Prostate gland (tissue), 2 donors: ENCODE measurements around the gene NDRG3. TPM values are rescaled to one million over a fixed set of nuclear protein-coding genes. Genes with fewer than 3 reads are reported as not detected.

ENCODE experiments used
- DNase-seq: peaks from one replicate; pipeline ENCODE4 v3.0.0-alpha.2; 2019; ENCODE audit warnings: low spot score
- H3K27ac ChIP-seq, 2 donors: fragments of 200-600 bp; sonication (generic); 2 replicates each; pipeline ENCODE4 v1.5.1; 2017 to 2019
- H3K27me3 ChIP-seq: fragments of 200-600 bp; sonication (generic); replicated peaks from 2 replicates; pipeline ENCODE4 v1.5.1; 2019; ENCODE audit not compliant: insufficient read depth
- H3K36me3 ChIP-seq, 2 donors: fragments of 200-600 bp; sonication (generic); 1 replicate in 1 of 2; 2 replicates in 1 of 2; pipeline versions ENCODE4 v1.5.1 to v1.8.1; 2017 to 2019
- H3K4me1 ChIP-seq: fragments of 200-600 bp; sonication (generic); replicated peaks from 2 replicates; pipeline ENCODE4 v1.5.1; 2019
- H3K4me3 ChIP-seq, 2 donors: fragments of 200-600 bp; sonication (generic); 2 replicates each; pipeline ENCODE4 v1.5.1; 2017 to 2019
- H3K9me3 ChIP-seq: fragments of 200-600 bp; sonication (generic); 2 replicates; pipeline ENCODE4 v1.5.1; 2017
- POLR2A ChIP-seq: fragments of 450-650 bp; IDR thresholded peaks from one replicate; pipeline ENCODE4 v1.6.1; 2016; ENCODE audit warnings: antibody characterized with exemption, mild to moderate bottlenecking
- POLR2AphosphoS5 ChIP-seq: sonication (generic); formaldehyde crosslinking; IDR thresholded peaks from one replicate; pipeline ENCODE4 v1.6.1; 2017; ENCODE audit warnings: antibody characterized with exemption
- WGBS: methylation state at CpG from one replicate; pipeline ENCODE4 v1.1.5; 2018; 5-methylcytosine and 5-hydroxymethylcytosine counted together
- intact Hi-C: fragments of 100-400 bp; cut with DNase I; formaldehyde crosslinking; loops from one replicate; pipeline ENCODE4 v1.14.2; 2022
- total RNA-seq, 2 donors: library from RNA; depleted of rRNA; stranded (reverse); fragments of >200 nt; gene quantifications; one replicate each; pipeline ENCODE4 v1.1.0, GENCODE V29; 2016
- TF ChIP-seq, protein P1 (sequence below), 4 experiments: fragments of 200-600 bp in 2 of 4; fragments of 450-650 bp in 2 of 4; sonication (generic) in 2 of 4; IDR thresholded peaks; 1 replicate in 3 of 4; 2 replicates in 1 of 4; pipeline ENCODE4 v1.5.1; 2016 to 2019; ENCODE audit warnings: antibody characterized with exemption in 4 of 4, mild to moderate bottlenecking in 2 of 4, moderate library complexity in 2 of 4

Gene NDRG3
- total RNA-seq, 2 donors from 2014 or later, result 42.8 to 127 TPM

DNA sequence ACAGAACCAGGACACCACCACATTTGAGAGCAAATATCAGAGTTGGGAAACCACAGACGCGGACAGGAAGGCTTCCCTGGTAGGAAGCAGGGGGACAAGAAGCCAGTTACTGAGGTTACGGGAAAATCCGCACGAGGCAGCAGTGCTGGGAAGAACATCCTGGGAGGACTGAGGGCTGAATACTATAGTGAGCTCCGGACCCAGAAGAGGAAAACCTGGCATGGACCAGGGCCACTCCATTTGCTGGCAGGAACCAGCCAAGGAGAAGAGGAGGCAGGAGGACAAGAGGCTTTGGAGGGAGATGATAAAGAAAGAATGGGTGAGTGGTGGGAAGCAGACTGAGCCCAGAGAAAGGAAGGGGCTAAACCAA is 33.8 kb upstream of the NDRG3 start:
- Histone ChIP-seq H3K4me3 (no peak overlapping the region), H3K4me1 (peaks cover 8% of the 10 kb centered on the region), H3K27ac (no peak overlapping the region), H3K9me3 (no peaks in the 10 kb centered on the region), H3K36me3 (no peaks in the 10 kb centered on the region), H3K27me3 (no peaks in the 10 kb centered on the region)
- TF ChIP-seq, protein P1, sequence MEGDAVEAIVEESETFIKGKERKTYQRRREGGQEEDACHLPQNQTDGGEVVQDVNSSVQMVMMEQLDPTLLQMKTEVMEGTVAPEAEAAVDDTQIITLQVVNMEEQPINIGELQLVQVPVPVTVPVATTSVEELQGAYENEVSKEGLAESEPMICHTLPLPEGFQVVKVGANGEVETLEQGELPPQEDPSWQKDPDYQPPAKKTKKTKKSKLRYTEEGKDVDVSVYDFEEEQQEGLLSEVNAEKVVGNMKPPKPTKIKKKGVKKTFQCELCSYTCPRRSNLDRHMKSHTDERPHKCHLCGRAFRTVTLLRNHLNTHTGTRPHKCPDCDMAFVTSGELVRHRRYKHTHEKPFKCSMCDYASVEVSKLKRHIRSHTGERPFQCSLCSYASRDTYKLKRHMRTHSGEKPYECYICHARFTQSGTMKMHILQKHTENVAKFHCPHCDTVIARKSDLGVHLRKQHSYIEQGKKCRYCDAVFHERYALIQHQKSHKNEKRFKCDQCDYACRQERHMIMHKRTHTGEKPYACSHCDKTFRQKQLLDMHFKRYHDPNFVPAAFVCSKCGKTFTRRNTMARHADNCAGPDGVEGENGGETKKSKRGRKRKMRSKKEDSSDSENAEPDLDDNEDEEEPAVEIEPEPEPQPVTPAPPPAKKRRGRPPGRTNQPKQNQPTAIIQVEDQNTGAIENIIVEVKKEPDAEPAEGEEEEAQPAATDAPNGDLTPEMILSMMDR (IDR thresholded peaks at IDR 0.05), result no peak
- no peak for TF ChIP-seq POLR2AphosphoS5
- TF ChIP-seq POLR2A, result no peak
- intact Hi-C loops, result no loop called here
- 67% methylated on average over 6 of the region's 6 CpGs for WGBS
- DNase-seq, result no peak

- TF ChIP-seq, protein P1 (IDR thresholded peaks at IDR 0.05), result no peak
- TF ChIP-seq POLR2AphosphoS5 (no peak), POLR2A (no peak)
- intact Hi-C loops, result no loop called here
- no peak for DNase-seq
These were observed 33.2 kb upstream of the NDRG3 start for GRCh38 chr20:36778831-36779655.

DNA sequence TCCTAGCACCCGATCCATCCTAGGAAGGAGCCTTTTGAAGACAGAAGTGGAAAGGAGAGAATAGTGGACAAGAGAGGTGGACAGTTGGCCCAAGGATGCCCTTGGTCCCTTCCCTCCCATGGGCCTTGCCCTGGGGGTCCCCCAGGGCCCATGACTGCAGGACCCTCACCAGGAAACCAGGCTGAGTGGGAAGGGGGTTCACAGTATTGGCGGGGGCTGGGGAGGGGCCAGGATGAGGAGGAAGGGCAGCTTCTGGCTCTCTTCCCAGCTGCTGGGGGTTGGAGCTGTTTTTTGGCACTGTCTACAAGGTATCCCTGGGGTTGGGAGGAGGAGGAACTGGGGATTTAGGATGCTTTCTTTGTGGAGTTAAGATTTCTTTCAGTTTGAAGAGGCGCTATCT is 31.7 kb upstream of the NDRG3 start:
- no peak for TF ChIP-seq POLR2A
- TF ChIP-seq POLR2AphosphoS5, result no peak
- TF ChIP-seq, protein P1 (IDR thresholded peaks at IDR 0.05), result no peak
- no peaks in the 10 kb centered on the region for H3K9me3 ChIP-seq
- peaks cover 8% of the 10 kb centered on the region for H3K4me1 ChIP-seq
- intact Hi-C loops, result no loop called here
- H3K36me3 ChIP-seq, result no peaks in the 10 kb centered on the region
- DNase-seq, result no peak
- no peak overlapping the region for H3K27ac ChIP-seq
- H3K4me3 ChIP-seq, result no peak overlapping the region
- no peaks in the 10 kb centered on the region for H3K27me3 ChIP-seq
- 49% methylated on average over 3 of the region's 3 CpGs for WGBS

More at GRCh38 chr20:36778831-36779655, 33.2 kb upstream of the NDRG3 start:
- WGBS, result 65% methylated on average over 3 of the region's 3 CpGs
- no peaks in the 10 kb centered on the region for H3K9me3 ChIP-seq
- no peaks in the 10 kb centered on the region for H3K36me3 ChIP-seq
- no peaks in the 10 kb centered on the region for H3K27me3 ChIP-seq
- peaks cover 8% of the 10 kb centered on the region for H3K4me1 ChIP-seq
- H3K4me3 ChIP-seq, result no peak overlapping the region
- no peak overlapping the region for H3K27ac ChIP-seq

- Histone ChIP-seq H3K9me3 (no peaks in the 10 kb centered on the region), H3K36me3 (no peaks in the 10 kb centered on the region), H3K4me3 (no peak overlapping the region), H3K4me1 (peaks cover 8% of the 10 kb centered on the region), H3K27me3 (no peaks in the 10 kb centered on the region), H3K27ac (no peak overlapping the region)
- DNase-seq, result no peak
- 26% methylated on average over 3 of the region's 3 CpGs for WGBS
- TF ChIP-seq POLR2A (no peak), POLR2AphosphoS5 (no peak)
- TF ChIP-seq, protein P1 (IDR thresholded peaks at IDR 0.05), result no peak
- intact Hi-C loops, result no loop called here
These were observed 31.3 kb upstream of the NDRG3 start for GRCh38 chr20:36777167-36777566.

GRCh38 chr20:36775826-36776225 is 29.9 kb upstream of the NDRG3 start:
- H3K27ac ChIP-seq, result no peak overlapping the region
- no peaks in the 10 kb centered on the region for H3K9me3 ChIP-seq
- H3K4me1 ChIP-seq, result peaks cover 8% of the 10 kb centered on the region
- no peaks in the 10 kb centered on the region for H3K27me3 ChIP-seq
- TF ChIP-seq POLR2AphosphoS5 (no peak), POLR2A (no peak)
- TF ChIP-seq, protein P1 (IDR thresholded peaks at IDR 0.05), result no peak
- 83% methylated on average over 3 of the region's 3 CpGs for WGBS
- intact Hi-C loops, result no loop called here
- H3K36me3 ChIP-seq, result no peaks in the 10 kb centered on the region
- no peak for DNase-seq
- H3K4me3 ChIP-seq, result no peak overlapping the region
